HepG2 (cell line): ENCODE measurements around the gene PRADC1. TPM values are rescaled to one million over a fixed set of nuclear protein-coding genes. Genes with fewer than 3 reads are reported as not detected.

Experiments
- ARID5B ChIP-seq: IDR thresholded peaks from 2 replicates; pipeline ENCODE4 v1.4.0; 2020; ENCODE audit warnings: mild to moderate bottlenecking, missing genetic modification reagents
- ATF7-NPFF ChIP-seq: sonication (generic); formaldehyde crosslinking; IDR thresholded peaks from 2 replicates; pipeline ENCODE4 v1.8.1; 2023; ENCODE audit warnings: mild to moderate bottlenecking, low read depth, missing genetic modification reagents, moderate library complexity
- DNMT3B ChIP-seq: conservative IDR thresholded peaks from 2 replicates; pipeline ENCODE4 v1.6.1; 2016; ENCODE audit warnings: missing biosample characterization, control low read depth
- DR1 ChIP-seq: sonication (generic); formaldehyde crosslinking; IDR thresholded peaks from 2 replicates; pipeline ENCODE4 v1.8.0; 2021; ENCODE audit warnings: mild to moderate bottlenecking, missing genetic modification reagents, inconsistent platforms
- GABPA ChIP-seq, 2 experiments: IDR thresholded peaks; 2 replicates each; pipeline ENCODE4 v1.6.1; 2011 to 2016; ENCODE audit warnings: low read depth in 2 of 2, low read length in 1 of 2, missing biosample characterization in 1 of 2, missing genetic modification characterization in 1 of 2
- GFI1 ChIP-seq: sonication (generic); formaldehyde crosslinking; IDR thresholded peaks from 2 replicates; pipeline ENCODE4 v1.5.0; 2020; ENCODE audit warnings: missing genetic modification reagents, mild to moderate bottlenecking, borderline replicate concordance
- HMG20B ChIP-seq: conservative IDR thresholded peaks from 2 replicates; pipeline ENCODE4 v1.6.1; 2016; ENCODE audit warnings: missing genetic modification reagents, missing compliant biosample characterization
- HNRNPH1 ChIP-seq: fragments of 200-400 bp; formaldehyde crosslinking; optimal IDR thresholded peaks from 2 replicates; pipeline ENCODE3; 2017; ENCODE audit warnings: mild to moderate bottlenecking, low read depth, low read length
- SOX6 ChIP-seq, 2 experiments: fragments of 450-650 bp in 1 of 2; sonication (generic) in 1 of 2; formaldehyde crosslinking in 1 of 2; IDR thresholded peaks; 2 replicates each; pipeline versions ENCODE4 v1.4.0 to v1.6.1; 2017 to 2020; ENCODE audit warnings: antibody characterized with exemption in 1 of 2, mild to moderate bottlenecking in 1 of 2, missing genetic modification reagents in 1 of 2
- ZBTB8A ChIP-seq: sonication (generic); formaldehyde crosslinking; IDR thresholded peaks from 2 replicates; pipeline ENCODE4 v1.4.0; 2020; ENCODE audit warnings: mild to moderate bottlenecking, low read depth, missing genetic modification reagents, borderline replicate concordance
- ZNF337 ChIP-seq: sonication (generic); formaldehyde crosslinking; IDR thresholded peaks from 2 replicates; pipeline ENCODE4 v1.5.1; 2020; ENCODE audit warnings: missing genetic modification reagents, low read depth, mild to moderate bottlenecking, borderline replicate concordance
- ZNF547 ChIP-seq: sonication (generic); formaldehyde crosslinking; IDR thresholded peaks from 2 replicates; pipeline ENCODE4 v1.5.1; 2020; ENCODE audit warnings: mild to moderate bottlenecking, missing genetic modification reagents
- ZNF572 ChIP-seq: sonication (generic); formaldehyde crosslinking; IDR thresholded peaks from 2 replicates; pipeline ENCODE4 v1.5.1; 2020; ENCODE audit warnings: mild to moderate bottlenecking, missing genetic modification reagents
- ZNF776 ChIP-seq: sonication (generic); formaldehyde crosslinking; IDR thresholded peaks from 2 replicates; pipeline ENCODE4 v1.4.0; 2020; ENCODE audit warnings: mild to moderate bottlenecking, missing genetic modification reagents
- ZNF792 ChIP-seq: IDR thresholded peaks from 2 replicates; pipeline ENCODE4 v1.6.1; 2016
- polyA plus RNA-seq, 8 experiments: library from polyadenylated mRNA; depleted of rRNA in 3 of 8; stranded (reverse) in 7 of 8; unstranded in 1 of 8; fragments of >200 nt; fragmentation: Illumina TruSeq in 4 of 8; extraction: Trizol in 4 of 8; gene quantifications; 2 replicates each; pipeline versions ENCODE4 v1.2.1 to v1.2.3, GENCODE V29; 2011 to 2016; ENCODE audit warnings: low read depth in 4 of 8, missing spikeins in 1 of 8, mixed read lengths in 1 of 8; ENCODE audit not compliant: insufficient read depth in 1 of 8
- total RNA-seq, 5 experiments: library from RNA; depleted of rRNA; stranded (reverse); fragments of >200 nt; fragmentation: Illumina TruSeq; extraction: Trizol; gene quantifications; 2 replicates each; pipeline ENCODE4 v1.2.3, GENCODE V29; 2016; ENCODE audit warnings: low read depth in 1 of 5
- TF ChIP-seq, protein P1 (sequence below): IDR thresholded peaks from 2 replicates; pipeline ENCODE4 v1.6.1; 2016; ENCODE audit warnings: control low read depth
- TF ChIP-seq, protein P2 (sequence below), 2 experiments: sonication (generic) in 1 of 2; formaldehyde crosslinking in 1 of 2; IDR thresholded peaks; 2 replicates each; pipeline versions ENCODE4 v1.4.0 to v1.6.1; 2016 to 2020; ENCODE audit warnings: borderline replicate concordance in 1 of 2, low read depth in 1 of 2, mild to moderate bottlenecking in 1 of 2, missing genetic modification reagents in 1 of 2

Gene PRADC1
- total and polyA plus RNA-seq, 2 of the 13 experiments (the other 11 are each of a cell fraction or from before 2014, with no cell fraction given), result 12.1 to 37.2 TPM

DNA sequence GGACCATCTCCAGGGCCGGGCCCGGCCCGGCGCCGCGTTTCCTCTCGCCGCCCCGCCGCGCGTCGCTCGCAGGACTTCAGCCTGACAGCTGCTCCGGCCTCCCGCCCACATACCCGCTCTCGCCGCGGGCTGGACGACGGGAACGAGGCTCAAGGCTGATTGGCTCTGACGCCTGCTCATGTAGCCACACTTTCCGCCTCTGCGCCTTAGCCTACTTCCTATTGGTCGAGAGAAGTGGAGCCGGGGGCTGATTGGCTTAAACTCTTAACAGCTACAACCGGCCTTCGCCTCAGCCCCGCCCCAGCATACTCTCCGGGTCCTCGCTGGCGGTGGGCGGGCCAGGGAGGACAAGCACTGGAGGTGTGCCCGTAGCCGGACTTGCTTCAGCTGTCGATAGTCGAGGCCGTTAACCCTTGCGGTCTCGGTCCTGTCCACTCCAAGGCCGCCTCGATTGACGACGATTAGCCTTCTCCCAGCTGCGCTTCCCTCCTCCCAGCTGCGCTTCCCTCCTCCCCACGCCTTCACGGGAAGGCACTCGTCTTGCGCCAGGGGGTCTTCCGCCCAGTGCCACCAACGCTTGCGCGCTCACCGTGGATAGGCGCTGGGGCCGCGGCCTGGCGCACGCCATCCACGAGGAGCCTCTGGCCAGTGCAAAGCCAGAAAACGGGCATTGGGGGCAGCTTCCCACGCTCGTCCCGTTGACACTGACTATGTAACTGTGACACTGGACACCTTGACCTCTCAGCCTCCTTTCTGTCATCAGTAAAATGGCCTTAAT lies at the start of gene PRADC1 (continued):
- no peak for TF ChIP-seq SOX6 (IDR thresholded peaks at IDR 0.05)
- TF ChIP-seq SOX6 (CRISPR knock-in tag; IDR thresholded peaks at IDR 0.05), result peak; percentile 58
- no peak for TF ChIP-seq GFI1 (CRISPR knock-in tag)
- peak; percentile 78; the same call in 1 of the 2 replicates for TF ChIP-seq ZBTB8A
- TF ChIP-seq DR1, result peak; percentile 80; the same call in 1 of the 2 replicates
- TF ChIP-seq, protein P1, sequence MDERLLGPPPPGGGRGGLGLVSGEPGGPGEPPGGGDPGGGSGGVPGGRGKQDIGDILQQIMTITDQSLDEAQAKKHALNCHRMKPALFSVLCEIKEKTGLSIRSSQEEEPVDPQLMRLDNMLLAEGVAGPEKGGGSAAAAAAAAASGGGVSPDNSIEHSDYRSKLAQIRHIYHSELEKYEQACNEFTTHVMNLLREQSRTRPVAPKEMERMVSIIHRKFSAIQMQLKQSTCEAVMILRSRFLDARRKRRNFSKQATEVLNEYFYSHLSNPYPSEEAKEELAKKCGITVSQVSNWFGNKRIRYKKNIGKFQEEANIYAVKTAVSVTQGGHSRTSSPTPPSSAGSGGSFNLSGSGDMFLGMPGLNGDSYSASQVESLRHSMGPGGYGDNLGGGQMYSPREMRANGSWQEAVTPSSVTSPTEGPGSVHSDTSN (CRISPR knock-in tag), result peak; percentile 89
- TF ChIP-seq ZNF337 (CRISPR knock-in tag), result no peak
- no peak for TF ChIP-seq ZNF572 (CRISPR knock-in tag)
- TF ChIP-seq ZNF776, result peak; percentile 66; the same call in 1 of the 2 replicates
- TF ChIP-seq ZNF792 (CRISPR knock-in tag), result peak; percentile 80
- TF ChIP-seq DNMT3B, result peak; percentile 46
- TF ChIP-seq GABPA (IDR thresholded peaks at IDR 0.05; ENCODE audit: low read depth, low read length), result peak; percentile 38
- TF ChIP-seq GABPA (CRISPR knock-in tag; IDR thresholded peaks at IDR 0.05; ENCODE audit: low read depth), result peak; percentile 74
- TF ChIP-seq ARID5B (CRISPR knock-in tag), result peak; percentile 54; the same call in 1 of the 2 replicates
- TF ChIP-seq, protein P2, sequence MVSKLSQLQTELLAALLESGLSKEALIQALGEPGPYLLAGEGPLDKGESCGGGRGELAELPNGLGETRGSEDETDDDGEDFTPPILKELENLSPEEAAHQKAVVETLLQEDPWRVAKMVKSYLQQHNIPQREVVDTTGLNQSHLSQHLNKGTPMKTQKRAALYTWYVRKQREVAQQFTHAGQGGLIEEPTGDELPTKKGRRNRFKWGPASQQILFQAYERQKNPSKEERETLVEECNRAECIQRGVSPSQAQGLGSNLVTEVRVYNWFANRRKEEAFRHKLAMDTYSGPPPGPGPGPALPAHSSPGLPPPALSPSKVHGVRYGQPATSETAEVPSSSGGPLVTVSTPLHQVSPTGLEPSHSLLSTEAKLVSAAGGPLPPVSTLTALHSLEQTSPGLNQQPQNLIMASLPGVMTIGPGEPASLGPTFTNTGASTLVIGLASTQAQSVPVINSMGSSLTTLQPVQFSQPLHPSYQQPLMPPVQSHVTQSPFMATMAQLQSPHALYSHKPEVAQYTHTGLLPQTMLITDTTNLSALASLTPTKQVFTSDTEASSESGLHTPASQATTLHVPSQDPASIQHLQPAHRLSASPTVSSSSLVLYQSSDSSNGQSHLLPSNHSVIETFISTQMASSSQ (IDR thresholded peaks at IDR 0.05; ENCODE audit: low read depth), result no peak
- TF ChIP-seq, protein P2 (CRISPR knock-in tag; IDR thresholded peaks at IDR 0.05; ENCODE audit: borderline replicate concordance), result peak; percentile 62
- TF ChIP-seq ZNF547 (CRISPR knock-in tag), result peak; percentile 92
- 0 out of 2 replicates have a peak, but pooled peaks have one; percentile 86 for TF ChIP-seq ATF7-NPFF (CRISPR knock-in tag)
- peak; percentile 59; the same call in 1 of the 2 replicates for TF ChIP-seq HMG20B (CRISPR knock-in tag)
- no peak for TF ChIP-seq HNRNPH1
